Ishikawa (cell line): ENCODE measurements around the gene MCF2L.

ENCODE experiments used
- CEBPB ChIP-seq: IDR thresholded peaks from 2 replicates; pipeline ENCODE4 v1.6.1; 2012
- CREB1 ChIP-seq: IDR thresholded peaks from 2 replicates; pipeline ENCODE4 v1.6.1; 2012; ENCODE audit warnings: low read depth
- FOXM1 ChIP-seq: IDR thresholded peaks from 2 replicates; pipeline ENCODE4 v1.6.1; 2012; ENCODE audit warnings: low read depth, borderline replicate concordance
- RAD21 ChIP-seq: IDR thresholded peaks from 2 replicates; pipeline ENCODE4 v1.6.1; 2012; ENCODE audit warnings: low read depth
- TAF1 ChIP-seq: IDR thresholded peaks from 2 replicates; pipeline ENCODE4 v1.6.1; 2012; ENCODE audit warnings: low read depth, mild to moderate bottlenecking
- TCF12 ChIP-seq: IDR thresholded peaks from 2 replicates; pipeline ENCODE4 v1.6.1; 2012; ENCODE audit warnings: low read depth
- YY1 ChIP-seq: IDR thresholded peaks from 2 replicates; pipeline ENCODE4 v1.6.1; 2012; ENCODE audit warnings: low read depth
- TF ChIP-seq, protein P1 (sequence below): IDR thresholded peaks from 2 replicates; pipeline ENCODE4 v1.6.1; 2012
- TF ChIP-seq, protein P2 (sequence below): IDR thresholded peaks from 2 replicates; pipeline ENCODE4 v1.6.1; 2012; ENCODE audit warnings: low read depth, mild to moderate bottlenecking

GRCh38 chr13:113080361-113080831, 111.4 kb downstream of the MCF2L start:
- no peak for TF ChIP-seq RAD21
- TF ChIP-seq, protein P1, sequence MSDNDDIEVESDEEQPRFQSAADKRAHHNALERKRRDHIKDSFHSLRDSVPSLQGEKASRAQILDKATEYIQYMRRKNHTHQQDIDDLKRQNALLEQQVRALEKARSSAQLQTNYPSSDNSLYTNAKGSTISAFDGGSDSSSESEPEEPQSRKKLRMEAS = no peak
- TF ChIP-seq TAF1 = no peak
- TF ChIP-seq CREB1 = no peak
- no peak for TF ChIP-seq CEBPB
- TF ChIP-seq YY1 = no peak
- no peak for TF ChIP-seq TCF12
- TF ChIP-seq, protein P2, sequence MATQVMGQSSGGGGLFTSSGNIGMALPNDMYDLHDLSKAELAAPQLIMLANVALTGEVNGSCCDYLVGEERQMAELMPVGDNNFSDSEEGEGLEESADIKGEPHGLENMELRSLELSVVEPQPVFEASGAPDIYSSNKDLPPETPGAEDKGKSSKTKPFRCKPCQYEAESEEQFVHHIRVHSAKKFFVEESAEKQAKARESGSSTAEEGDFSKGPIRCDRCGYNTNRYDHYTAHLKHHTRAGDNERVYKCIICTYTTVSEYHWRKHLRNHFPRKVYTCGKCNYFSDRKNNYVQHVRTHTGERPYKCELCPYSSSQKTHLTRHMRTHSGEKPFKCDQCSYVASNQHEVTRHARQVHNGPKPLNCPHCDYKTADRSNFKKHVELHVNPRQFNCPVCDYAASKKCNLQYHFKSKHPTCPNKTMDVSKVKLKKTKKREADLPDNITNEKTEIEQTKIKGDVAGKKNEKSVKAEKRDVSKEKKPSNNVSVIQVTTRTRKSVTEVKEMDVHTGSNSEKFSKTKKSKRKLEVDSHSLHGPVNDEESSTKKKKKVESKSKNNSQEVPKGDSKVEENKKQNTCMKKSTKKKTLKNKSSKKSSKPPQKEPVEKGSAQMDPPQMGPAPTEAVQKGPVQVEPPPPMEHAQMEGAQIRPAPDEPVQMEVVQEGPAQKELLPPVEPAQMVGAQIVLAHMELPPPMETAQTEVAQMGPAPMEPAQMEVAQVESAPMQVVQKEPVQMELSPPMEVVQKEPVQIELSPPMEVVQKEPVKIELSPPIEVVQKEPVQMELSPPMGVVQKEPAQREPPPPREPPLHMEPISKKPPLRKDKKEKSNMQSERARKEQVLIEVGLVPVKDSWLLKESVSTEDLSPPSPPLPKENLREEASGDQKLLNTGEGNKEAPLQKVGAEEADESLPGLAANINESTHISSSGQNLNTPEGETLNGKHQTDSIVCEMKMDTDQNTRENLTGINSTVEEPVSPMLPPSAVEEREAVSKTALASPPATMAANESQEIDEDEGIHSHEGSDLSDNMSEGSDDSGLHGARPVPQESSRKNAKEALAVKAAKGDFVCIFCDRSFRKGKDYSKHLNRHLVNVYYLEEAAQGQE = no peak
- TF ChIP-seq FOXM1 = no peak
